NCI-H146 treated with DMSO at 0.1 percent for 48 hours (cell line): Measurements from ENCODE around the gene PRDM16.
"Not testable (repeated sequence)": the region's sequence is repeated elsewhere in the genome, so short reads cannot be mapped to it uniquely, and the experiment has no call there.

ENCODE experiments used
- DNase-seq: peaks from one replicate; lab custom pipeline; 2025; ENCODE audit not compliant: unreplicated experiment; lab: John Stamatoyannopoulos, UW

The PRDM16 gene

GRCh38 chr1:3159121-3159520, 90.1 kb downstream of the PRDM16 start:
- no peak for DNase-seq

GRCh38 chr1:3159996-3160395, 91.0 kb downstream of the PRDM16 start:
- DNase-seq, result no peak

- DNase-seq, result no peak
These were observed 91.7 kb downstream of the PRDM16 start for GRCh38 chr1:3160647-3161145.

- no peak for DNase-seq
These were observed 92.3 kb downstream of the PRDM16 start for GRCh38 chr1:3161176-3161840.

- no peak for DNase-seq
These were observed 93.4 kb downstream of the PRDM16 start for GRCh38 chr1:3162322-3162882.

- DNase-seq, result no peak
These were observed 94.4 kb downstream of the PRDM16 start for GRCh38 chr1:3163356-3163755.

GRCh38 chr1:3164671-3165070, 95.7 kb downstream of the PRDM16 start:
- DNase-seq, result no peak

GRCh38 chr1:3165189-3165588, 96.2 kb downstream of the PRDM16 start:
- not testable (repeated sequence) for DNase-seq

- no peak for DNase-seq
These were observed 97.4 kb downstream of the PRDM16 start for GRCh38 chr1:3166206-3166918.

- DNase-seq, result no peak
These were observed 98.3 kb downstream of the PRDM16 start for GRCh38 chr1:3167255-3167654.

- no peak for DNase-seq
These were observed 99.7 kb downstream of the PRDM16 start for GRCh38 chr1:3168678-3169077.

GRCh38 chr1:3169665-3170356, 100.8 kb downstream of the PRDM16 start:
- no peak for DNase-seq

GRCh38 chr1:3170561-3171453, 101.8 kb downstream of the PRDM16 start:
- DNase-seq, result no peak

- DNase-seq, result no peak
These were observed 102.8 kb downstream of the PRDM16 start for GRCh38 chr1:3171761-3172160.

GRCh38 chr1:3172431-3173380, 103.7 kb downstream of the PRDM16 start:
- DNase-seq, result no peak

GRCh38 chr1:3173381-3173980, 104.5 kb downstream of the PRDM16 start:
- DNase-seq, result no peak

GRCh38 chr1:3174487-3175247, 105.7 kb downstream of the PRDM16 start:
- DNase-seq, result no peak

GRCh38 chr1:3175486-3175885, 106.5 kb downstream of the PRDM16 start:
- no peak for DNase-seq
